Upper lobe of left lung (tissue), 4 donors: ENCODE data around the gene PHF20.

Experiments used
- CTCF ChIP-seq, 6 experiments: fragments of 450-650 bp in 4 of 6; fragments of 200-600 bp in 2 of 6; sonication (generic) in 2 of 6; IDR thresholded peaks; one replicate each; pipeline ENCODE4 v1.5.1; 2016 to 2019; ENCODE audit warnings: antibody characterized with exemption in 6 of 6
- POLR2A ChIP-seq, 4 donors: fragments of 450-650 bp; IDR thresholded peaks; one replicate each; pipeline ENCODE4 v1.5.1; 2016 to 2017; ENCODE audit warnings: antibody characterized with exemption in 4 of 4, mild to moderate bottlenecking in 2 of 4
- POLR2AphosphoS5 ChIP-seq, 2 donors: sonication (generic); formaldehyde crosslinking; IDR thresholded peaks; one replicate each; pipeline ENCODE4 v1.5.1; 2017; ENCODE audit warnings: antibody characterized with exemption in 2 of 2

GRCh38 chr20:35883336-35883777, 111.5 kb downstream of the PHF20 start:
- TF ChIP-seq CTCF (IDR thresholded peaks at IDR 0.05): no peak
- TF ChIP-seq POLR2A (IDR thresholded peaks at IDR 0.05): no peak
- TF ChIP-seq POLR2AphosphoS5 (IDR thresholded peaks at IDR 0.05): no peak
